Head of caudate nucleus (tissue), 42 donors: Measurements from ENCODE around the gene PPP1R10.
A peak's percentile ranks its signal among the peaks of the same experiment; 100 is the strongest.

Experiments used
- DNase-seq, 42 donors: peaks; one replicate each; pipeline versions ENCODE4 v3.0.0 to v3.0.0-alpha.2; 2020 to 2021; ENCODE audit warnings: mixed read lengths in 7 of 42
- intact Hi-C: fragments of 100-400 bp; cut with DNase I; formaldehyde crosslinking; loops from one replicate; pipeline ENCODE4 v1.15.0; 2022

The PPP1R10 gene

DNA sequence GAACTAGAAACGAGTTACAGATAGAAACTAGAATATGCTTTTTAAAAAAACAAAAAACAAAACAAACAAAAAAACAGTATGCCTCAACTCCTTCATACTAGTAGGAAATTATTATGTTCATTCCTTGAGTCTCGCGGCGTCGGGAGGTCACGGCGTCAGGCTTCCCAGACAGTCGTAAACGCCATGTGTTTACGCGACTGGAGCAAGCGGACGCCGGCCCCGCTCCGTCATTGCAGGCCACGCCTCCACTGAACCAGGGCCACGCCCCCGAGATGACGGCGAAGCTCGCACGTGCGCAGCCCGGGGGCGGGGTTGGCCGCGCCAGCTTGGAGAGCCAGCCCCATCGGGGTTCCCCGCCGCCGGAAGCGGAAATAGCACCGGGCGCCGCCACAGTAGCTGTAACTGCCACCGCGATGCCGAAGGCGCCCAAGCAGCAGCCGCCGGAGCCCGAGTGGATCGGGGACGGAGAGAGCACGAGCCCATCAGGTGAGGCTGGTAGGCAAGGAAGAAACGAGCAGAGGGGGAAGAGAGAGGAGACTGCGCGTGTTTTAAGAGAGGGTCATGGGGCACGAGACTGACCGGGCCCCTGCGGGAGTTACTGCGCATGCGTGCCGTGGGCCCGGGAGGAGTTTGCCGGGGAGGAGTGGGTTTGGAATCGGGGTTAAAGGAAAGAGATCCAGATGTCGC lies 45.8 kb downstream of the PPP1R10 start, which contains the start of gene ABCF1:
Gene ABCF1 (plus strand): TSS at position 368 of the 687 bp plus-strand sequence. CDS start 46 bp downstream, at position 414.
- peak; percentile 95 to 100 (median 99) for DNase-seq

DNA sequence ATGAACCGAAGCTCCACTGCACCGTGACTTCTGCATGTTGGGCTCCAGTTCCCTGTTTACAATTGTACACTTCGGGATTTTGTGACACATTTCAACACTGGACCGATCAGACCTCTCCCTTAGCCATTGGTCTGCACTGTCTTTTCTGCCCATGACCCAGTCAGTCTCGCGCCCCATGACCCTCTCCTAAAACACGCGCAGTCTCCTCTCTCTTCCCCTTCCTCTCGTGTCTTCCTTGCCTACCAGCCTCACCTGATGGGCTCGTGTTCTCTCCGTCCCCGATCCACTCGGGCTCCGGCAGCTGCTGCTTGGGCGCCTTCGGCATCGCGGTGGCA lies 46.3 kb downstream of the PPP1R10 start:
- DNase-seq, result peak in 3 of 42 donors; percentile 10 to 35 (median 28)
- intact Hi-C loops, result loop anchor here (2.0 to 5.0 kb wide), 2 partner anchors 14 to 42 kb away; partner anchors contain the start of genes GNL1 and PRR3

More for the DNA sequence above, 45.8 kb downstream of the PPP1R10 start, which contains the start of gene ABCF1:
- intact Hi-C loops, result loop anchor here (2.0 to 5.0 kb wide), 2 partner anchors 14 to 41 kb away; partner anchors contain the start of genes GNL1 and PRR3

- DNase-seq, result no peak
- intact Hi-C loops, result loop anchor here (2.0 to 5.0 kb wide), 2 partner anchors 13 to 42 kb away; partner anchors contain the start of genes GNL1 and PRR3
Measured at GRCh38 chr6:30570263-30570662, 46.8 kb downstream of the PPP1R10 start.

DNA sequence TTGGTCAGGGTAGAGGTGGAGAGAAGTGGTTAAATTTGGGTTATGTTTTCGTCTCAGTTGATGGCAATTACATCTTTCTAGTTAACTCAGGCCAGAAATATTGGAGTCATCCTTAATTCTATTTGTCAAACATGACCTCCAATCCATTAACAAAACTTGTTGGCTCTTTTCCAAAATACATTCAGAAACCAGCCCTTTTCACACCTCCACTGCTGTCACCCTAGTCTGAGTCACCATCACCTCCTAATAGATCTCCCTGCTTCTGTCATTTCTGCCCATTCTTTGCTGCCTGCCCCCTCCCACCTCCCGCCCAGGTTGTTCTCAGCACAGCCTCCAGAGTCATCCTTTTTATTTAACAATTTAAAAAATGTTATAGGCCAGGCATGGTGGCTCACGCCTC lies 48.8 kb downstream of the PPP1R10 start:
- intact Hi-C loops, result no loop called here
- peak; percentile 23 to 91 (median 66) for DNase-seq

- intact Hi-C loops, result no loop called here
- no peak for DNase-seq
Measured at GRCh38 chr6:30565772-30566171, 51.3 kb downstream of the PPP1R10 start.

- DNase-seq, result no peak
- intact Hi-C loops, result no loop called here
Measured at GRCh38 chr6:30564114-30564513, 52.9 kb downstream of the PPP1R10 start.

GRCh38 chr6:30562470-30563425 lies 54.3 kb downstream of the PPP1R10 start:
- intact Hi-C loops, result no loop called here
- DNase-seq, result no peak

DNA sequence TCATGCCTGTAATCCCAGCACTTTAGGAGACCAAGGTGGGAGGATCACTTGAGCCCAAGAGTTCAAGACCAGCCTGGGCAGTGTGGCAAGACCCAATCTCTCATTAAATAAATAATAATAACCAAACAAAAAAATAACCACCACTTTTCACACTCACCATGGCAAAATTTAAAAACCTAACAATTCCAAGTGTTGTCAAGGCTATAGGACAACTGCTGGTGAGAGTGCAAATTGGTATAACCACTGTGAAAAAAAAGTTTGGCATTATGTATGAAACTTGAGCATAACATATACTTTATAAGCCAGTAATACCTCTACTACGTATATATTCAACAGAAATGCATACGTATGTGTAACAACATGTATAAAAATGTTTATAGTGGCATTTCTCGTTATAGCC lies 56.1 kb downstream of the PPP1R10 start:
- no peak for DNase-seq

GRCh38 chr6:30557683-30557981 lies 59.4 kb downstream of the PPP1R10 start:
- no peak for DNase-seq
- intact Hi-C loops, result loop anchor here (2.0 kb wide), 1 partner anchor 13 kb away; the partner anchor contains the start of gene ABCF1

More for the DNA sequence above, 56.1 kb downstream of the PPP1R10 start:
- intact Hi-C loops, result no loop called here

DNA sequence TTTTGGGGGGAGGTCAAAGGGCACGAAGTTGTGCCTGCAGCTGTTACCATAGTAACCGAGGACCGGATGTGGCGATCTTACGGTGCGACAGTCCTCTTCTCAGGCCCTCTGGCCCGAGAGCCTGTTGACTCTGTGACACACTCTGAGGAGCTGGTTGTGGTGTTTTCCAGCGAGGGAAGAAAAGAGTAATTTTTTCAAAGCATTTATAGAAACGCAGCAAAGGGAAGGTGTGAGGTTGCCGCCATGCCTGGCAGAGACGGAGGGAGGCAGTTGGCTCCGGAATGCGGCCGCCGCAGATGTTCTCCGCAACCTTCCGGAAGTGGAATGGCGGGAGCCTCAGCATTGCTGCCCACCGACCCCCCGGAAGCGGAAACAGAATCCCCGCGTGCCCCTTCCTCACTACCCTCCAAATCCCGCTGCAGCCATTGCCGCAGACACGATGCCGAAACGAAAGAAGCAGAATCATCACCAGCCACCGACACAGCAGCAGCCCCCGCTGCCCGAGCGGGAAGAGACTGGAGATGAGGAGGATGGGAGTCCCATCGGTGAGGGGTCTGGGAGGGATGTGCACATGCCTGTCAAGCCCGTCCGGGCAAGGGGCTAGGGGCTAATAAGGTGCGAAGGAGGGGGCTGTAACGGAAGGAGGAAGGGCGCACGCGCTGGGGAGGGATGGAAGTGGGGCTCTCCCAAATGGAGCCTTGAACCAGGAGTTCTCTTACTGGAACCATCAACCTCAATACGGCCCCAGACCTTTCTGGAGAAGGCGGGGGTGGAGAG lies 59.9 kb downstream of the PPP1R10 start, which contains the start of gene PRR3:
Gene PRR3 (plus strand): TSS at position 390 of the 777 bp plus-strand sequence. CDS start 50 bp downstream, at position 440.
- intact Hi-C loops, result loop anchor here (2.0 kb wide), 1 partner anchor 14 kb away; the partner anchor contains the start of gene ABCF1
- peak; percentile 82 to 98 (median 94) for DNase-seq

GRCh38 chr6:30556066-30556905 lies 60.8 kb downstream of the PPP1R10 start, which contains the start of gene GNL1:
Gene GNL1 (minus strand): TSS chr6:30556489. CDS start chr6:30556203, 286 bp downstream.
- intact Hi-C loops, result loop anchor here (2.0 kb wide), 1 partner anchor 15 kb away; the partner anchor contains the start of gene ABCF1
- DNase-seq, result peak; percentile 89 to 98 (median 94)

GRCh38 chr6:30555816-30556065 lies 61.3 kb downstream of the PPP1R10 start:
- DNase-seq, result peak in 6 of 42 donors; percentile 22 to 71 (median 54)

GRCh38 chr6:30554962-30555815 lies 61.9 kb downstream of the PPP1R10 start:
- peak in 33 of 42 donors; percentile 25 to 76 (median 48) for DNase-seq
- intact Hi-C loops, result no loop called here

More at GRCh38 chr6:30555816-30556065, 61.3 kb downstream of the PPP1R10 start:
- intact Hi-C loops, result loop anchor here (2.0 kb wide), 1 partner anchor 15 kb away; the partner anchor contains the start of gene ABCF1

GRCh38 chr6:30554404-30554803 lies 62.6 kb downstream of the PPP1R10 start:
- intact Hi-C loops, result no loop called here
- DNase-seq, result no peak
